ENCODE data around the gene ZNF132. TPM values are rescaled to one million over a fixed set of nuclear protein-coding genes. Genes with fewer than 3 reads are reported as not detected.
A peak's percentile ranks its signal among the peaks of the same experiment; 100 is the strongest.

The ZNF132 gene
- total and polyA plus RNA-seq, 9 of the 15 experiments (the other 6 are each of a cell fraction or from before 2014, with no cell fraction given): 0.03 to 0.42 (median 0.10) TPM; not detected in 5

DNA sequence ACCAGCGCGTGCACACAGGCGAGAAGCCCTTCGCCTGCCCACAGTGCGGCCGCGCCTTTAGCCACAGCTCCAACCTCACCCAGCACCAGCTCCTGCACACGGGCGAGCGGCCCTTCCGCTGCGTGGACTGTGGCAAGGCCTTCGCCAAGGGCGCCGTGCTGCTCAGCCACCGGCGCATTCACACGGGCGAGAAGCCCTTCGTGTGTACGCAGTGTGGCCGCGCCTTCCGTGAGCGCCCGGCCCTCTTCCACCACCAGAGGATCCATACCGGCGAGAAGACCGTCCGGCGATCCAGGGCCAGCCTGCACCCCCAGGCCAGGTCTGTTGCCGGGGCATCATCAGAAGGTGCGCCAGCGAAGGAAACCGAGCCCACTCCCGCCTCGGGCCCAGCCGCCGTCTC is 31.8 kb upstream of the ZNF132 start (continued):
- TF ChIP-seq MGA (IDR thresholded peaks at IDR 0.05) (no peak), FIP1L1 (IDR thresholded peaks at IDR 0.05; ENCODE audit: low read depth, low read length, poor library complexity, severe bottlenecking) (peak; percentile 27), CHAMP1 (IDR thresholded peaks at IDR 0.05) (no peak), POLR2A (conservative IDR thresholded peaks at IDR 0.05) (peak; percentile 39), RBM34 (IDR thresholded peaks at IDR 0.05; ENCODE audit: borderline replicate concordance, insufficient read depth, low read length) (no peak), PCBP1 (IDR thresholded peaks at IDR 0.05; ENCODE audit: low read depth, low read length, poor library complexity, severe bottlenecking) (peak; percentile 28), FOXM1 (IDR thresholded peaks at IDR 0.05; ENCODE audit: low read depth) (no peak), FOXM1 (CRISPR knock-in tag; IDR thresholded peaks at IDR 0.05; ENCODE audit: low read depth) (no peak)
- TF ChIP-seq, protein P1, sequence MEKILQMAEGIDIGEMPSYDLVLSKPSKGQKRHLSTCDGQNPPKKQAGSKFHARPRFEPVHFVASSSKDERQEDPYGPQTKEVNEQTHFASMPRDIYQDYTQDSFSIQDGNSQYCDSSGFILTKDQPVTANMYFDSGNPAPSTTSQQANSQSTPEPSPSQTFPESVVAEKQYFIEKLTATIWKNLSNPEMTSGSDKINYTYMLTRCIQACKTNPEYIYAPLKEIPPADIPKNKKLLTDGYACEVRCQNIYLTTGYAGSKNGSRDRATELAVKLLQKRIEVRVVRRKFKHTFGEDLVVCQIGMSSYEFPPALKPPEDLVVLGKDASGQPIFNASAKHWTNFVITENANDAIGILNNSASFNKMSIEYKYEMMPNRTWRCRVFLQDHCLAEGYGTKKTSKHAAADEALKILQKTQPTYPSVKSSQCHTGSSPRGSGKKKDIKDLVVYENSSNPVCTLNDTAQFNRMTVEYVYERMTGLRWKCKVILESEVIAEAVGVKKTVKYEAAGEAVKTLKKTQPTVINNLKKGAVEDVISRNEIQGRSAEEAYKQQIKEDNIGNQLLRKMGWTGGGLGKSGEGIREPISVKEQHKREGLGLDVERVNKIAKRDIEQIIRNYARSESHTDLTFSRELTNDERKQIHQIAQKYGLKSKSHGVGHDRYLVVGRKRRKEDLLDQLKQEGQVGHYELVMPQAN (IDR thresholded peaks at IDR 0.05; ENCODE audit: borderline replicate concordance): no peak

Measured in K562 (cell line).